ENCODE results near the gene RRP15.

DNA sequence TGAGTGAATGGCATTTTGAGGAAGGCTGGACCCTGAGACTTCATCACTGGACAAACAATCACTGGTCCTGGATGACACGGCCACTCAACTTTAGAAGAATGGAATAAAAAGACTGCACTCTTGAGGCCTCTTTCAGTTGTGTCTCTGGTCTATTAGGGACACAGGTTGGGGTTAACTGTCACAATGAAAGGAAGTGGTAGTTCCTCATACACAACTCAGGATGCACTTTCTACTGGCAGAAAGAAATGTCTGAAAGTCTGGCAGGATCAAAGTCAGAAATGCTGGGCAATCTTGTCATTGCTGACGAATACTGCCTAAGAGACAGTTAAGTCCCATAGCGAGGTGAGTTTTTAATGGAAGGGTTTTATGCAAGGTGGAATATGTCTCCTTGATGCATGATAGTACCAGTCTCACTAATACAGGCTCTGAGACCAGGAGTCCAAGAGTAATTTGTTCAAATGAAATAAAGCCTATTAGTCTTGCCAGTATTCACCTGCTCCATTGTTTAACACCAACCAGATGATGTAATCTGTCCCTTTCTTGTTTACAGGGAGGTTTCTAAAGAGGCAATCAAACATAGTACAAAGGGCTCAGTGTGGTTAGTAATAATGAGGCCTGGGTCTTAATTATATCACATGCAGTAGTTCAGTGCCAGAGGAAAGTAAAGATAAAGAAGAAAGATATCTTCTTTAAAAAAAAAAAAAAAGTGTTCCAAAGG lies 11.2 kb upstream of the RRP15 start:
- TF ChIP-seq, protein P1, sequence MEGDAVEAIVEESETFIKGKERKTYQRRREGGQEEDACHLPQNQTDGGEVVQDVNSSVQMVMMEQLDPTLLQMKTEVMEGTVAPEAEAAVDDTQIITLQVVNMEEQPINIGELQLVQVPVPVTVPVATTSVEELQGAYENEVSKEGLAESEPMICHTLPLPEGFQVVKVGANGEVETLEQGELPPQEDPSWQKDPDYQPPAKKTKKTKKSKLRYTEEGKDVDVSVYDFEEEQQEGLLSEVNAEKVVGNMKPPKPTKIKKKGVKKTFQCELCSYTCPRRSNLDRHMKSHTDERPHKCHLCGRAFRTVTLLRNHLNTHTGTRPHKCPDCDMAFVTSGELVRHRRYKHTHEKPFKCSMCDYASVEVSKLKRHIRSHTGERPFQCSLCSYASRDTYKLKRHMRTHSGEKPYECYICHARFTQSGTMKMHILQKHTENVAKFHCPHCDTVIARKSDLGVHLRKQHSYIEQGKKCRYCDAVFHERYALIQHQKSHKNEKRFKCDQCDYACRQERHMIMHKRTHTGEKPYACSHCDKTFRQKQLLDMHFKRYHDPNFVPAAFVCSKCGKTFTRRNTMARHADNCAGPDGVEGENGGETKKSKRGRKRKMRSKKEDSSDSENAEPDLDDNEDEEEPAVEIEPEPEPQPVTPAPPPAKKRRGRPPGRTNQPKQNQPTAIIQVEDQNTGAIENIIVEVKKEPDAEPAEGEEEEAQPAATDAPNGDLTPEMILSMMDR (conservative IDR thresholded peaks at IDR 0.05; ENCODE audit: low read depth in 2 of 2), result no peak
- no peak for TF ChIP-seq NANOG (IDR thresholded peaks at IDR 0.05; ENCODE audit: borderline replicate concordance)
- TF ChIP-seq, protein P2, sequence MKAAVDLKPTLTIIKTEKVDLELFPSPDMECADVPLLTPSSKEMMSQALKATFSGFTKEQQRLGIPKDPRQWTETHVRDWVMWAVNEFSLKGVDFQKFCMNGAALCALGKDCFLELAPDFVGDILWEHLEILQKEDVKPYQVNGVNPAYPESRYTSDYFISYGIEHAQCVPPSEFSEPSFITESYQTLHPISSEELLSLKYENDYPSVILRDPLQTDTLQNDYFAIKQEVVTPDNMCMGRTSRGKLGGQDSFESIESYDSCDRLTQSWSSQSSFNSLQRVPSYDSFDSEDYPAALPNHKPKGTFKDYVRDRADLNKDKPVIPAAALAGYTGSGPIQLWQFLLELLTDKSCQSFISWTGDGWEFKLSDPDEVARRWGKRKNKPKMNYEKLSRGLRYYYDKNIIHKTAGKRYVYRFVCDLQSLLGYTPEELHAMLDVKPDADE (IDR thresholded peaks at IDR 0.05), result no peak
- TF ChIP-seq EZH2 (IDR thresholded peaks at IDR 0.05; ENCODE audit: low read depth, unreplicated experiment), result no peak
- TF ChIP-seq STAT1 (IDR thresholded peaks at IDR 0.05; ENCODE audit: unreplicated experiment), result no peak
- TF ChIP-seq EZH2phosphoT487 (IDR thresholded peaks at IDR 0.05; ENCODE audit: unreplicated experiment), result no peak
- no peak for TF ChIP-seq POLR2AphosphoS5 (IDR thresholded peaks at IDR 0.05; ENCODE audit: low read depth)
